H1 (cell line): ENCODE data around the gene PRTN3. TPM values are rescaled to one million over a fixed set of nuclear protein-coding genes. Genes with fewer than 3 reads are reported as not detected.

Experiments used
- CTCF ChIA-PET: fragments of 300-600 bp; sonication (Branson Sonifier 250); formaldehyde crosslinking; loops from one replicate; lab custom pipeline; 2021; ENCODE audit not compliant: partially characterized antibody; lab: Charles Lee
- POLR2A ChIA-PET: fragments of 300-600 bp; sonication (Branson Sonifier 250); formaldehyde crosslinking; loops from one replicate; lab custom pipeline; 2021; ENCODE audit warnings: inconsistent platforms; ENCODE audit not compliant: partially characterized antibody; lab: Charles Lee
- DNase-seq, 2 experiments: peaks; one replicate each; pipeline versions ENCODE4 v3.0.0 to v3.0.0-alpha.2; 2010 to 2022; ENCODE audit warnings: low spot score in 2 of 2, low read depth in 1 of 2, mixed read lengths in 1 of 2
- FAIRE-seq: peaks from 2 replicates; lab custom pipeline; 2011; peaks lifted over from hg19 to GRCh38; lab: Jason Lieb, UNC
- H2AFZ ChIP-seq: 2 replicates; pipeline ENCODE4 v1.8.1; 2012; ENCODE audit warnings: low read length, inconsistent platforms
- H2AK5ac ChIP-seq: 2 replicates; pipeline ENCODE4 v1.6.1; 2013; ENCODE audit warnings: low read depth, low read length
- H2BK120ac ChIP-seq: replicated peaks from 2 replicates; pipeline ENCODE3; 2013; ENCODE audit warnings: low read depth, low read length, inconsistent platforms
- H2BK12ac ChIP-seq: 2 replicates; pipeline ENCODE4 v1.6.1; 2013; ENCODE audit warnings: low read depth, low read length
- H2BK15ac ChIP-seq: 2 replicates; pipeline ENCODE4 v1.6.1; 2013; ENCODE audit warnings: low read length
- H2BK20ac ChIP-seq: 2 replicates; pipeline ENCODE4 v1.6.1; 2013; ENCODE audit warnings: low read length
- H2BK5ac ChIP-seq: 2 replicates; pipeline ENCODE4 v1.6.1; 2013; ENCODE audit warnings: low read depth, low read length
- H3K14ac ChIP-seq: 2 replicates; pipeline ENCODE4 v1.6.1; 2013; ENCODE audit warnings: inconsistent platforms; ENCODE audit not compliant: insufficient read length
- H3K18ac ChIP-seq: 2 replicates; pipeline ENCODE4 v1.6.1; 2013; ENCODE audit warnings: low read length; ENCODE audit errors: extremely low read depth
- H3K23ac ChIP-seq: 2 replicates; pipeline ENCODE4 v1.6.1; 2013; ENCODE audit warnings: inconsistent platforms; ENCODE audit not compliant: insufficient read length
- H3K23me2 ChIP-seq: 2 replicates; pipeline ENCODE4 v1.6.1; 2013; ENCODE audit warnings: low read depth, low read length
- H3K27ac ChIP-seq: 2 replicates; pipeline ENCODE4 v1.6.1; 2011; ENCODE audit warnings: low read depth, low read length, inconsistent platforms
- H3K27me3 ChIP-seq, 4 experiments: replicated peaks in 1 of 4; 1 replicate in 1 of 4; 2 replicates in 3 of 4; pipeline versions ENCODE4 v1.6.1 to v1.8.1; 2011 to 2013; ENCODE audit warnings: low read length in 3 of 4, mild to moderate bottlenecking in 3 of 4, inconsistent platforms in 2 of 4, mixed read lengths in 2 of 4, moderate library complexity in 1 of 4; ENCODE audit not compliant: control insufficient read depth in 3 of 4, insufficient read depth in 3 of 4; ENCODE audit errors: extremely low read depth in 1 of 4
- H3K36me3 ChIP-seq, 4 experiments: 2 replicates each; pipeline versions ENCODE4 v1.6.1 to v1.8.1; 2011 to 2013; ENCODE audit warnings: mild to moderate bottlenecking in 4 of 4, low read length in 3 of 4, moderate library complexity in 2 of 4, control low read depth in 1 of 4, inconsistent platforms in 1 of 4; ENCODE audit not compliant: insufficient read depth in 4 of 4, control insufficient read depth in 2 of 4
- H3K4ac ChIP-seq: replicated peaks from 2 replicates; pipeline ENCODE3; 2013; ENCODE audit warnings: low read length, low read depth, mixed read lengths, inconsistent platforms; ENCODE audit not compliant: insufficient read length
- H3K4me1 ChIP-seq, 4 experiments: replicated peaks in 1 of 4; 1 replicate in 1 of 4; 2 replicates in 3 of 4; pipeline versions ENCODE4 v1.6.1 to v1.8.1; 2011 to 2013; ENCODE audit warnings: low read length in 3 of 4, inconsistent platforms in 2 of 4, mixed read lengths in 1 of 4; ENCODE audit not compliant: insufficient read depth in 4 of 4, control insufficient read depth in 3 of 4
- H3K4me2 ChIP-seq, 2 experiments: 2 replicates each; pipeline versions ENCODE4 v1.6.1 to v1.8.1; 2011 to 2013; ENCODE audit warnings: low read depth in 2 of 2, low read length in 2 of 2, control low read depth in 1 of 2, inconsistent platforms in 1 of 2, mild to moderate bottlenecking in 1 of 2; ENCODE audit not compliant: insufficient read depth in 1 of 2
- H3K4me3 ChIP-seq, 4 experiments: fragments of 200-600, 300-600 bp in 1 of 4; sonication (generic), shearing (Covaris generic), sonication (Bioruptor Twin) in 1 of 4; 2 replicates each; pipeline versions ENCODE4 v1.5.1 to v1.8.1; 2011 to 2016; ENCODE audit warnings: low read length in 4 of 4, low read depth in 3 of 4, control low read depth in 2 of 4, inconsistent platforms in 2 of 4, mild to moderate bottlenecking in 2 of 4, mixed read lengths in 1 of 4, moderate library complexity in 1 of 4; ENCODE audit not compliant: insufficient read depth in 2 of 4; ENCODE audit errors: extremely low read depth in 1 of 4
- H3K56ac ChIP-seq: replicated peaks from 2 replicates; pipeline ENCODE3; 2013; ENCODE audit warnings: low read depth, mild to moderate bottlenecking, mixed read lengths, low read length, inconsistent platforms; ENCODE audit not compliant: insufficient read length
- H3K79me1 ChIP-seq: 2 replicates; pipeline ENCODE4 v1.6.1; 2013; ENCODE audit warnings: low read depth, low read length, control low read depth
- H3K79me2 ChIP-seq, 2 experiments: 2 replicates each; pipeline versions ENCODE4 v1.6.1 to v1.8.1; 2012 to 2013; ENCODE audit warnings: low read length in 2 of 2, mild to moderate bottlenecking in 2 of 2, inconsistent platforms in 1 of 2; ENCODE audit not compliant: insufficient read depth in 2 of 2, control insufficient read depth in 1 of 2
- H3K9ac ChIP-seq, 4 experiments: replicated peaks in 1 of 4; 1 replicate in 1 of 4; 2 replicates in 3 of 4; pipeline versions ENCODE4 v1.6.1 to v1.8.1; 2011 to 2013; ENCODE audit warnings: low read depth in 3 of 4, low read length in 3 of 4, control low read depth in 2 of 4, mild to moderate bottlenecking in 2 of 4, moderate library complexity in 2 of 4, inconsistent platforms in 1 of 4; ENCODE audit errors: extremely low read depth in 1 of 4
- H3K9me3 ChIP-seq, 2 experiments: 2 replicates each; pipeline versions ENCODE4 v1.6.1 to v1.8.1; 2012 to 2013; ENCODE audit warnings: mild to moderate bottlenecking in 2 of 2, moderate library complexity in 2 of 2, control low read depth in 1 of 2, inconsistent platforms in 1 of 2, low read depth in 1 of 2, low read length in 1 of 2, mixed read lengths in 1 of 2; ENCODE audit not compliant: insufficient read depth in 2 of 2
- H4K20me1 ChIP-seq, 2 experiments: replicated peaks in 1 of 2; 2 replicates each; pipeline versions ENCODE3 to v1.8.1; 2011 to 2013; ENCODE audit warnings: inconsistent platforms in 2 of 2, low read length in 2 of 2, mild to moderate bottlenecking in 1 of 2; ENCODE audit not compliant: insufficient read depth in 2 of 2, control insufficient read depth in 1 of 2
- H4K5ac ChIP-seq: 2 replicates; pipeline ENCODE4 v1.6.1; 2013; ENCODE audit warnings: low read length, low read depth, mixed read lengths, inconsistent platforms; ENCODE audit not compliant: insufficient read length
- H4K8ac ChIP-seq: 2 replicates; pipeline ENCODE4 v1.8.0; 2013; ENCODE audit warnings: mild to moderate bottlenecking, moderate library complexity, low read length, inconsistent platforms; ENCODE audit not compliant: insufficient read depth; ENCODE audit errors: extremely low read depth
- H4K91ac ChIP-seq: replicated peaks from 2 replicates; pipeline ENCODE3; 2013; ENCODE audit warnings: low read length, mixed read lengths, inconsistent platforms; ENCODE audit not compliant: insufficient read length
- CEBPB ChIP-seq: IDR thresholded peaks from 2 replicates; pipeline ENCODE4 v1.6.1; 2012; ENCODE audit warnings: low read depth, low read length
- CHD1 ChIP-seq: IDR thresholded peaks from 2 replicates; pipeline ENCODE4 v1.6.1; 2012; ENCODE audit warnings: low read depth, low read length, improper control_type of control experiment
- CTBP2 ChIP-seq: IDR thresholded peaks from 2 replicates; pipeline ENCODE4 v1.7.0; 2011; ENCODE audit warnings: borderline replicate concordance, mild to moderate bottlenecking, moderate library complexity, mixed read lengths, low read length; ENCODE audit not compliant: insufficient read depth, insufficient read length
- EGR1 ChIP-seq: IDR thresholded peaks from 2 replicates; pipeline ENCODE4 v1.6.1; 2011; ENCODE audit warnings: low read depth, low read length, borderline replicate concordance
- EZH2 ChIP-seq: fragments of 200-600 bp; sonication (generic); IDR thresholded peaks from 2 replicates; pipeline ENCODE4 v1.7.1; 2012; ENCODE audit warnings: low read depth, mild to moderate bottlenecking, moderate library complexity, low read length, inconsistent platforms; ENCODE audit not compliant: severe bottlenecking
- HDAC6 ChIP-seq: IDR thresholded peaks from one replicate; pipeline ENCODE4 v1.7.1; 2012; ENCODE audit warnings: low read depth, mild to moderate bottlenecking, inconsistent platforms, low read length, moderate library complexity
- KDM1A ChIP-seq: fragments of 200-600, 300-600 bp; sonication (generic); IDR thresholded peaks from 2 replicates; pipeline ENCODE4 v1.7.1; 2016; ENCODE audit warnings: mild to moderate bottlenecking, low read length, borderline replicate concordance
- KDM4A ChIP-seq: IDR thresholded peaks from one replicate; pipeline ENCODE4 v1.7.1; 2012; ENCODE audit warnings: low read depth, mild to moderate bottlenecking, moderate library complexity, low read length, inconsistent platforms; ENCODE audit not compliant: severe bottlenecking
- KDM5A ChIP-seq: fragments of 200-600 bp; IDR thresholded peaks from 2 replicates; pipeline ENCODE4 v1.7.1; 2012; ENCODE audit warnings: mild to moderate bottlenecking, low read length, inconsistent platforms, mixed read lengths
- TEAD4 ChIP-seq: IDR thresholded peaks from 2 replicates; pipeline ENCODE4 v1.6.1; 2012; ENCODE audit warnings: low read depth, low read length, inconsistent platforms, mixed read lengths
- WGBS, 2 experiments: shearing (Covaris generic) in 1 of 2; methylation state at CpG; one replicate each; pipeline versions ENCODE4 v1.1.6 to v1.1.7; 2013 to 2015; ENCODE audit warnings: low lambda C conversion rate in 2 of 2, mixed read lengths in 2 of 2, inconsistent platforms in 1 of 2, low coverage in 1 of 2, missing lambda C conversion rate in 1 of 2; ENCODE audit not compliant: insufficient replicate concordance in 2 of 2, insufficient coverage in 1 of 2, insufficient read length in 1 of 2; ENCODE audit errors: extremely low coverage in 1 of 2, missing lambda C conversion rate in 1 of 2; 5-methylcytosine and 5-hydroxymethylcytosine counted together
- polyA plus RNA-seq, 7 experiments: library from polyadenylated mRNA; depleted of rRNA in 3 of 7; stranded (reverse) in 5 of 7; unstranded in 2 of 7; fragments of >200 nt in 5 of 7; fragments of 200-250 nt in 2 of 7; gene quantifications; 1 replicate in 5 of 7; 2 replicates in 1 of 7; 4 replicates in 1 of 7; pipeline versions ENCODE4 v1.2.1 to v1.2.3, GENCODE V29; 2011 to 2013; ENCODE audit warnings: missing spikeins in 2 of 7, mixed read lengths in 2 of 7
- total RNA-seq: library from RNA; stranded (reverse); fragmentation: NEBNext Ultra II Directional; extraction: Animal tissue kit (Norgen Biotek cat#: 25700); gene quantifications from 2 replicates; pipeline ENCODE4 v1.2.1, GENCODE V29; 2021

PRTN3 gene
- total and polyA plus RNA-seq, 2 of the 8 experiments (the other 6 are each of a cell fraction or from before 2014, with no cell fraction given) = 0.39 to 2.1 TPM

- ChIA-PET POLR2A (interaction anchor here (1.2 kb wide), 2 partner anchors 58 to 76 kb away, joined by 3 read pairs; no protein-coding TSS in a partner anchor), CTCF (interaction anchor here (0.9 to 3.3 kb wide), 6 partner anchors 9 to 139 kb away, joined by 3 to 10 read pairs (median 5); no protein-coding TSS in a partner anchor)
- WGBS, 2 experiments = 83% methylated on average over 9 of the region's 9 CpGs; no CpG with 5 or more reads in 1 of the 2 experiments
- Histone ChIP-seq H3K14ac (no peak overlapping the region), H4K8ac (no peak overlapping the region), H3K4me1 (peaks cover 0 to 5% (median 3%) of the 10 kb centered on the region in 4 experiments; a peak in 6 of 7 replicates), H2BK120ac (no peak overlapping the region), H3K4ac (no peak overlapping the region), H3K9ac (no peak overlapping the region), H2BK15ac (no peak overlapping the region), H3K79me1 (no peaks in the 10 kb centered on the region), H3K4me2 (no peak overlapping the region), H3K9me3 (no peaks in the 10 kb centered on the region), H2BK12ac (no peak overlapping the region), H4K91ac (no peak overlapping the region), H3K18ac (no peak overlapping the region), H2BK5ac (no peak overlapping the region), H4K5ac (no peak overlapping the region), H4K20me1 (peaks cover 0 to 3% of the 10 kb centered on the region in 2 experiments), H2AK5ac (no peak overlapping the region), H3K79me2 (no peaks in the 10 kb centered on the region), H2AFZ (no peak overlapping the region), H3K56ac (no peak overlapping the region), H3K4me3 (no peak overlapping the region), H3K27me3 (peaks cover 9 to 23% (median 13%) of the 10 kb centered on the region in 4 experiments), H3K36me3 (no peaks in the 10 kb centered on the region), H3K27ac (no peak overlapping the region), H3K23me2 (peaks cover 10% of the 10 kb centered on the region; the same call in 1 of the 2 replicates), H2BK20ac (no peak overlapping the region), H3K23ac (no peak overlapping the region)
- DNase-seq (no peak), FAIRE-seq (no peak)
- TF ChIP-seq CHD1 = no peak
- no peak for TF ChIP-seq KDM1A
- no peak for TF ChIP-seq HDAC6
- TF ChIP-seq EZH2 = no peak
- no peak for TF ChIP-seq KDM4A
- TF ChIP-seq KDM5A = no peak
- TF ChIP-seq CTBP2 = no peak
- TF ChIP-seq CEBPB = no peak
- no peak for TF ChIP-seq EGR1
- TF ChIP-seq TEAD4 = no peak
Observed at GRCh38 chr19:858284-858683, 17.5 kb downstream of the PRTN3 start.
